NCI-H128 (cell line): Measurements from ENCODE around the gene DDX4.
"Not testable (repeated sequence)": the region's sequence is repeated elsewhere in the genome, so short reads cannot be mapped to it uniquely, and the experiment has no call there.

Experiments used
- DNase-seq: peaks from one replicate; lab custom pipeline; 2025; ENCODE audit not compliant: unreplicated experiment; lab: John Stamatoyannopoulos, UW

The DDX4 gene

DNA sequence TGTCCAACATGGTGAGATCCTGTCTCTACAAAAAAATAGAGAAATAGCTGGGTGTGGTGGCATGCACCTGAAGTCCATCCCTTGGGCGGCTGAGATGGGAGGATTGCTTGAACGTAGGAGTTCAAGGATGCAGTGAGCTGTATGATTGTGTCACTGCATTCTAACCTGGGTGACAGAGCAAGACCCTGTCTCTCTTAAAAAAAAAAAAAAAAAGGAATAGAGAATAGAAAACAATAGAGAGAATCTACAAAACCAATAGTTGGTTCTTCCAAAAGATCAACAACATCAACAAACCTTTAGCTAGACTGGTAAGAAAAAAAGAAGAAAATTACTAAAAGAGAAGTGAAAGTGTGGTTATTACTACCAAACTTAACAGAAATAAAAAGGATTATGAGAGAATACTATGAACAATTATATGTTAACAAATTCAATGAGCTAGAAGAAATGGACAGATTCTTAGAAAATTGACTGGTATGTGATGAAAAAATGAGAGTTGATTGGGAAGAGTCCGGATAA, 17.6 kb upstream of the DDX4 start:
- no peak for DNase-seq

DNA sequence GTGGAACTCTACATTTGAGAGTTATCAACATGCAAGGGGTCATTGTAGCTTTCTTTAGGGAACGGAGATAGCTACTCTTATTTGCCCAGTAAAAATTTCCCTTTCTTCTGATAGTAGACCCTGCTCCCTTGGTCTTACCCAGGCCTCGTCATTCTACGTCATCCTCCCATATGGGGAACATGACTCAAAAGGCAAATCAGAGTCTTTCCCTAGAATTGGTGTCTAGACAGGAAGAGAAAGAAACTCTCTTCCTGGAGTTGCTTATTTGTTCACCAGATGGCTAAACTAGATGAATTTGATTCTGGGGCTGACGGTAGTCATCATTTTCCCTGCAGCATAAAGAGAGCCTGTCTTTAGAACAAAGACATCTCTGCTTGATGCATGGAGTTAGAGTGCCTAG, 13.6 kb upstream of the DDX4 start:
- DNase-seq: no peak

- DNase-seq: no peak
These were observed 6.0 kb upstream of the DDX4 start for GRCh38 chr5:55731848-55732247.

- DNase-seq: no peak
These were observed 5.3 kb upstream of the DDX4 start for GRCh38 chr5:55732585-55732984.

DNA sequence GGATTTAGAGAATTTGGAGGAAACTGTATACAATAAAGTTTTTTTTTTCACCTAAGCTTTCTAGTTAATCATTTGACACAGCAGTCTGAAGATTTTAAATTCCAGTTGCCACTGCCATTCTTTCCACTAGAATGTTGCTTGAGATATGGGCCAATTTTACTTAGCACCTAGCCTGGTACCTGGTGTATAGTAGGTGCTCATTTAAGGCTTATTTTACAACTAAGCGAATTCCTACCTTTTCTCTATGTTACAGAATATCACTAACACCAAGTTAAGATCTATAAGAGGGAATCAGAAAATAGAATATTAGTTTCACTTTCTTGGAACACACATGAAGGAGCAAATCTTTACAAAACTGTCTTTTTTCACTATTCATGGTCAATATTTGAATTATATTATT, 3.2 kb upstream of the DDX4 start:
- DNase-seq: no peak

- no peak for DNase-seq
These were observed 4.9 kb downstream of the DDX4 start for GRCh38 chr5:55742778-55743177.

- no peak for DNase-seq
These were observed 10.0 kb downstream of the DDX4 start for GRCh38 chr5:55747778-55748318.

DNA sequence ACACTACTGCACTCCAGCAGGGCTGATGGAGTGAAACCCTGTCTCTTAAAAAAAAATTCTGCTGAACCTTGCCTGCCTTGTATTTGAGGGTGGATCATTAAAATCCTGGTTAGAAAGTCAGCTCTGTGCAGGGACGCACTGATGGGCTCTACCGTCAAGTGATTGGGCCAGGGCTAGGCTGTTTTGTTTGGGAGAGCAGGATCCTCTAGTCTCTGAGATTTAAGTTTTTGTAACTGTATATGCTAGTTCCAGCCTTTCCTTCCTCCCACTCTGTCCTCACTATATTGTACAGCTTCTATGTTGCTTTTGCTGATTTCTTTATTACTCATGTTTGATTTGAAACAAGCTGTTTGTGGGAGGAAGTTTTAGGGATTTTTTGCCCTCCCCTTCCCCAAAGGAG, 11.5 kb downstream of the DDX4 start:
- DNase-seq: no peak

DNA sequence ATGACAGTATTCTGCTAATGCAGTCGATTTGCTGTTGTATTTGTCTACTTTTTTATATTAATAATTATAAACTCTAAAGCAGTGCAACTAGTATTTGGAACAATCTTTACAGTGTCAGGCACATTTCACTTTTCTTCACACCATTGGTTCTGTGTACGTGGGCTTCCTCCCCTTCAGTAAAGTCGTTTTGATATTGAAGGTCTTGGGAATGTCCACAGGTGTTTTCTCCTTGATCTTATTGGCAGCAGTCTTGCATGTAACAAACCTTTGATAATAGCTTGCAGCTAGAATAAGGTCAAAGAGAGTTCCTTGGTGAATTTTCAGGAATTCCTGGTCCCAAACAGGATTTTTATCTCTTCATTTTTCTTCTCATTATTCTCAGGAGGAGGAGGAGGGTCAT, 12.2 kb downstream of the DDX4 start:
- no peak for DNase-seq

GRCh38 chr5:55750499-55750898, 12.6 kb downstream of the DDX4 start:
- no peak for DNase-seq

DNA sequence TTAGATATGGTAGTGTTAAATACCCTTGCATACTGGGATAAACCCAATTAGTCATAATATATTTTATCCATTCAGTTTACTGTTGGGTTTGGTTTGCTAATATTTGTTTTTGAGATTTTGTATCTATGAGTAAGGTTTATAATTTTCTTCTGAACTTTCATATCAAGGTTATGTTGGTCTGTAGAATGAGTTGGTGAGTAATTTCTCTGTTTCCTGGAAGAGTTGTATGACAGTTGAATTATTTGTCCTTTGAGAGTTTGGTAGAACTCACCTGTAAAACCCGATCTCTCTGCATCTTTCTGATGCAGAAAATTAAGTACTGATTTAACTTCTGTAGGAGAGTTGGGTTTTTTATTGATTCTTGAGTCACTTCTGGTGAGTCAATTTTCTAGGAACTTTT, 20.4 kb downstream of the DDX4 start:
- no peak for DNase-seq

- DNase-seq: no peak
These were observed 20.9 kb downstream of the DDX4 start for GRCh38 chr5:55758714-55759113.

- not testable (repeated sequence) for DNase-seq
These were observed 23.9 kb downstream of the DDX4 start for GRCh38 chr5:55761721-55762120.

- no peak for DNase-seq
These were observed 26.0 kb downstream of the DDX4 start for GRCh38 chr5:55763746-55764420.

GRCh38 chr5:55768279-55768678, 30.4 kb downstream of the DDX4 start:
- DNase-seq: no peak

GRCh38 chr5:55771175-55771655, 33.4 kb downstream of the DDX4 start:
- DNase-seq: no peak

DNA sequence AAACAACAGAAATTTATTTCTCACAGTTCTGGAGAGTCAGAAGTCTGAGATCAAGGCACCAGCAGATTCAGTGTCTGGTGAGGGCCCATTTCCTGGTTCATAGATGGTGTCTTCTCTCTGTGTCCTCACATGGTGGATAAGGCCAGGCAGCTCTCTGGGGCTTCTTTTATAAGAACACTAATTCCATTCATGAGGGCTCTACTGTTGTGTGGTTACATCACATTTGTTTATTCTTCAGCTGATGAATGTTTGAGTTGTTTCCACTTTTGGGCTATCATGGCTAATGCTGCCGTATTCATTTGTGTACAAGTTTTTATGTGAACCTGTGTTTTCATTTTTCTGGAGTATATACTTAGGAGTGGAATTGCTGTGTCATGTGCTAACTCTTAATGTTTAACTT, 35.2 kb downstream of the DDX4 start:
- no peak for DNase-seq

DNA sequence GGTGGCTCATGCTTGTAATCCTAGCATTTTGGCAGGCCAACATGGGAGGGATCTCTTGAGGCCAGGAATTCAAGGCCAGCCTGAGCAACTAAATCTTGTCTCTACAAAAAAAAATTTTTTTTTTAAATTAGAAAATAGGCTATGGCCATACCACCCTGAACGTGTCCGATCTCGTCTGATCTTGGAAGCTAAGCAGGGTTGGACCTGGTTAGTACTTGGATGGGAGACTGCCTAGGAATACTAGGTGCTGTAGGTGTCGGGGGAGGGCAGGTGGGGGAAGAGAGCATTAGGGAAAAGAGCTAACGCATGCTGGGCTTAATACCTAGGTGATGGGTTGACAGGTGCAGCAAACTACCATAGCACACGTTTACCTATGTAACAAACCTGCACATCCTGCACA, 39.5 kb downstream of the DDX4 start:
- no peak for DNase-seq

GRCh38 chr5:55800924-55801323, 63.1 kb downstream of the DDX4 start:
- DNase-seq: no peak

GRCh38 chr5:55808814-55809213, 71.0 kb downstream of the DDX4 start:
- DNase-seq: not testable (repeated sequence)

GRCh38 chr5:55815939-55816338, 78.1 kb downstream of the DDX4 start:
- DNase-seq: not testable (repeated sequence)

DNA sequence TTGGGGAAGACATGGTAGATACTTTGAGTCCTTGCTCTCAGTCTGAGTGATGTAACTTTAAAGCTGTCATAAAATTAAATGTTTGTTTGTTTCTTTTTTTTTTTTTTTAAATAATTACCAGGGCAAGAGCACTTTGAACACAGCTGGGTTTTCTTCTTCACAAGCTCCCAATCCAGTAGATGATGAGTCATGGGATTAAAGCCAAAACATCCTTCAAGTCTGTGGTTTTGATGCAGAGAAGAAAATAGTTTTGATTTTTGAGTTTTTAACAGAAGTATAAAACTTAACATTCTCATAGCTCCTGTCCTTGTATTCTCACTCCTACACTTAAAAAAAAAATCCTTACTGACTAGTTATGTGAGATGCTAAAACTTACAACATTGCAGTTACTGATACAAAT, 78.5 kb downstream of the DDX4 start:
- no peak for DNase-seq

DNA sequence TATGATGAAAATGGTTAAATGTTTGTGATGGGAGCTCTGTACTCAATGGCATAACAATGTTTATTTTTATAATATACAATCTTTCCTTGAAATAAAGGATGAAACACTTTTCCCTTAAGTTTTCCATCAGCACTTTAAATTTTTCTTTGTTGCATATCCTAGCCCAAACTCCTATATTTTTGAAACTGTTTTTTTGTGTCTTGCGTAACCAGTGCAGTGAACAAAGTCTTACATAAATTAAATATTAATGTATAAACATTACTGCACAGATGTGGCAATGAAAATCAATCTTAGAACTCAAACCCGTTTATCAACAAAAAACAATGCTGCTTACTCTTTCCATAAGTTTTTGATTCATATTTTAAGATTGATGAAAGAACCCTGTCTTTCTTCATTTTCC, 79.2 kb downstream of the DDX4 start:
- no peak for DNase-seq
